K562 (cell line): ENCODE data around the gene ID2. TPM values are rescaled to one million over a fixed set of nuclear protein-coding genes. Genes with fewer than 3 reads are reported as not detected.

Experiments used
- ATAC-seq: fragments of 200-7000 bp; cut with Tn5 transposase; 3 replicates; pipeline ENCODE4 v1.9.1; 2020; ENCODE audit warnings: moderate library complexity
- BruUV-seq: library from RNA; stranded (reverse); fragments of 400-500 nt; replicated peaks from 2 replicates; lab custom pipeline; 2021; lab: Mats Ljungman, UMichigan
- CTCF ChIA-PET: fragments of 300-600 bp; formaldehyde crosslinking; extraction: SDS; loops from one replicate; lab custom pipeline; 2021; ENCODE audit warnings: low intra/inter-chr PET ratio; lab: Yijun Ruan, JAX
- POLR2A ChIA-PET: fragments of 300-600, 350-650 bp; sonication (Branson Sonifier 250); formaldehyde crosslinking; extraction: SDS; loops from one replicate; lab custom pipeline; 2021; ENCODE audit warnings: antibody characterized with exemption, inconsistent platforms; lab: Yijun Ruan, JAX
- DNase-seq, 4 experiments: peaks; one replicate each; pipeline versions ENCODE4 v3.0.0 to v3.0.0-alpha.2; 2011 to 2018; ENCODE audit warnings: low spot score in 3 of 4, mixed read lengths in 3 of 4; ENCODE audit errors: extremely low read depth in 1 of 4
- FAIRE-seq: peaks from 2 replicates; lab custom pipeline; 2011; peaks lifted over from hg19 to GRCh38; lab: Jason Lieb, UNC
- H2AFZ ChIP-seq: 2 replicates; pipeline ENCODE4 v1.6.0; 2011; ENCODE audit warnings: low read depth, low read length, control low read depth, inconsistent platforms
- H3K27ac ChIP-seq: fragments of 200-600 bp; 3 replicates; pipeline ENCODE4 v1.8.0; 2011; ENCODE audit warnings: low read depth, mild to moderate bottlenecking, control low read depth, inconsistent platforms, low read length, moderate library complexity, mixed read lengths; ENCODE audit errors: extremely low read depth
- H3K27me3 ChIP-seq, 2 experiments: fragments of 300-600 bp in 1 of 2; 2 replicates in 1 of 2; 3 replicates in 1 of 2; pipeline versions ENCODE4 v1.6.0 to v1.8.0; 2011; ENCODE audit warnings: inconsistent platforms in 2 of 2, low read length in 2 of 2, mild to moderate bottlenecking in 1 of 2, mixed read lengths in 1 of 2, moderate library complexity in 1 of 2; ENCODE audit not compliant: control insufficient read depth in 2 of 2, insufficient read depth in 2 of 2
- H3K36me3 ChIP-seq: fragments of 300-600 bp; 3 replicates; pipeline ENCODE4 v1.8.0; 2011; ENCODE audit warnings: mild to moderate bottlenecking, low read length, inconsistent platforms; ENCODE audit not compliant: control insufficient read depth, insufficient read depth
- H3K4me1 ChIP-seq, 2 experiments: fragments of 200-600 bp in 1 of 2; replicated peaks in 1 of 2; 2 replicates in 1 of 2; 3 replicates in 1 of 2; pipeline versions ENCODE4 v1.5.1 to v1.8.0; 2011; ENCODE audit warnings: inconsistent platforms in 2 of 2, low read length in 2 of 2, mild to moderate bottlenecking in 1 of 2, mixed read lengths in 1 of 2, moderate library complexity in 1 of 2; ENCODE audit not compliant: control insufficient read depth in 2 of 2, insufficient read depth in 2 of 2
- H3K4me2 ChIP-seq: 2 replicates; pipeline ENCODE4 v1.6.1; 2011; ENCODE audit warnings: low read length, control low read depth, inconsistent platforms, mixed read lengths; ENCODE audit not compliant: insufficient read depth
- H3K4me3 ChIP-seq: fragments of 200-600 bp; sonication (generic), shearing (Covaris generic); 2 replicates; pipeline ENCODE4 v1.5.1; 2016; ENCODE audit warnings: control low read depth, inconsistent platforms
- H3K79me2 ChIP-seq: fragments of 200-600 bp; 3 replicates; pipeline ENCODE4 v1.8.0; 2011; ENCODE audit warnings: low read length, inconsistent platforms; ENCODE audit not compliant: control insufficient read depth, insufficient read depth
- H3K9ac ChIP-seq, 2 experiments: 2 replicates each; pipeline versions ENCODE4 v1.6.0 to v1.6.1; 2011; ENCODE audit warnings: low read depth in 2 of 2, low read length in 2 of 2, control low read depth in 1 of 2, inconsistent platforms in 1 of 2, mild to moderate bottlenecking in 1 of 2, mixed read lengths in 1 of 2; ENCODE audit not compliant: insufficient read depth in 1 of 2
- H3K9me1 ChIP-seq: one replicate; pipeline ENCODE4 v1.6.0; 2011; ENCODE audit warnings: inconsistent platforms, mild to moderate bottlenecking, low read length, moderate library complexity; ENCODE audit not compliant: control insufficient read depth, insufficient read depth
- H3K9me3 ChIP-seq: replicated peaks from 2 replicates; pipeline ENCODE4 v1.5.1; 2011; ENCODE audit warnings: low read depth, low read length, inconsistent platforms; ENCODE audit not compliant: control insufficient read depth, insufficient read depth
- H4K20me1 ChIP-seq: replicated peaks from 2 replicates; pipeline ENCODE4 v1.6.1; 2011; ENCODE audit warnings: low read length, inconsistent platforms, mixed read lengths; ENCODE audit not compliant: control insufficient read depth, insufficient read depth
- FIP1L1 ChIP-seq: fragments of 200-400 bp; formaldehyde crosslinking; IDR thresholded peaks from 2 replicates; pipeline ENCODE4 v1.6.1; 2018; ENCODE audit warnings: mild to moderate bottlenecking, low read depth, low read length; ENCODE audit not compliant: poor library complexity, severe bottlenecking
- NELFE ChIP-seq: IDR thresholded peaks from 2 replicates; pipeline ENCODE4 v1.6.1; 2011; ENCODE audit warnings: mild to moderate bottlenecking; ENCODE audit not compliant: insufficient read depth, insufficient read length
- ZC3H4 ChIP-seq: sonication (generic); formaldehyde crosslinking; IDR thresholded peaks from 2 replicates; pipeline ENCODE4 v1.9.0; 2021; ENCODE audit warnings: missing genetic modification reagents, borderline replicate concordance
- ZNF165 ChIP-seq: fragments of 250-450 bp; sonication (Bioruptor Pico); IDR thresholded peaks from 2 replicates; pipeline ENCODE4 v1.4.0; 2020; ENCODE audit warnings: borderline replicate concordance
- ZNF197 ChIP-seq: fragments of 200-800 bp; sonication (Bioruptor generic); IDR thresholded peaks from 2 replicates; pipeline ENCODE4 v1.6.1; 2016; ENCODE audit warnings: low read depth, missing genetic modification characterization, missing compliant biosample characterization
- ZNF507 ChIP-seq: conservative IDR thresholded peaks from 2 replicates; pipeline ENCODE4 v1.6.1; 2017; ENCODE audit warnings: missing genetic modification characterization, missing compliant biosample characterization
- WGBS: fragments of 100-300 bp; shearing (Covaris generic); methylation state at CpG from one replicate; pipeline ENCODE4 v1.1.6; 2016; ENCODE audit warnings: low coverage, mixed read lengths; ENCODE audit not compliant: insufficient coverage; ENCODE audit errors: missing lambda C conversion rate; 5-methylcytosine and 5-hydroxymethylcytosine counted together
- in situ Hi-C: fragments of 300-500 bp; cut with MboI; formaldehyde crosslinking; loops from 4 replicates; pipeline ENCODE4 v1.15.0; 2018; ENCODE audit warnings: inconsistent platforms, mixed read lengths
- intact Hi-C: fragments of 100-400 bp; cut with micrococcal nuclease; formaldehyde crosslinking; loops from 2 replicates; pipeline ENCODE4 v1.14.2; 2022
- polyA plus RNA-seq, 8 experiments: library from polyadenylated mRNA; depleted of rRNA in 4 of 8; stranded (reverse) in 5 of 8; unstranded in 3 of 8; fragments of >200 nt; fragmentation: Nextera tagmentation in 2 of 8; fragmentation: Illumina TruSeq in 1 of 8; extraction: Ambion mirVana in 2 of 8; extraction: Trizol in 1 of 8; gene quantifications; 2 replicates each; pipeline versions ENCODE4 v1.2.1 to v1.2.3, GENCODE V29; 2011 to 2014; ENCODE audit warnings: inconsistent platforms in 1 of 8, missing spikeins in 1 of 8
- total RNA-seq, 7 experiments: library from RNA; depleted of rRNA in 6 of 7; stranded (reverse); fragments of >200 nt in 6 of 7; fragmentation: Illumina TruSeq in 2 of 7; extraction: Trizol in 2 of 7; gene quantifications; 2 replicates each; pipeline versions ENCODE4 v1.2.1 to v1.2.3, GENCODE V29; 2011 to 2021; ENCODE audit warnings: low replicate concordance in 1 of 7
- TF ChIP-seq, protein P1 (sequence below): fragments of 450-650 bp; IDR thresholded peaks from 2 replicates; pipeline ENCODE4 v1.6.1; 2016; ENCODE audit warnings: mild to moderate bottlenecking
- TF ChIP-seq, protein P2 (sequence below): sonication (generic); formaldehyde crosslinking; IDR thresholded peaks from 2 replicates; pipeline ENCODE4 v1.8.0; 2022; ENCODE audit warnings: mild to moderate bottlenecking, missing genetic modification reagents
- TF ChIP-seq, protein P3 (sequence below): fragments of 450-650 bp; IDR thresholded peaks from 2 replicates; pipeline ENCODE4 v1.6.1; 2016

Gene ID2
- total and polyA plus RNA-seq, 9 of the 15 experiments (the other 6 are each of a cell fraction or from before 2014, with no cell fraction given), result 8.0 to 35.7 (median 16.6) TPM

DNA sequence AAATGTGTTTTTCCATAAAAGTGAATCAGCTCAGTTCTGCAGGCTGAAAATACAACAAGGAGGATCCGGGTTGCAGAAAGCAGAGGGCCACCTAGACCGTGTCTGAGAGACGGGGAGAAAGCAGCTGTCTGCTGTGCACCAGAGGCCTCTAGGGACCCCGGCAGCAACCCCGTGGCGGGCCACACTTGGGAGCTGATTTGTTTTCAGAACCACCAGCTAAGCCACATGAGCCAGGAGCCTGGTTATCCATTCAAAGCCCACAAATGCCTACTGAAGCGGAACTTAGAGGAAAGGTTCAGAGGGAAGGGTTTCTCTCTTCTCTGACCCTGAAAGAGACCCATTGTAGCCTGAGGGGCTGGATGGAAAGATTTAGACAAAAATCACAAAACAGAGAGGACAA lies 28.4 kb upstream of the ID2 start:
- Histone ChIP-seq H3K27me3 (peaks cover 0 to 16% of the 10 kb centered on the region in 2 experiments; a peak in 2 of 5 replicates), H3K4me1 (peaks cover 8 to 10% of the 10 kb centered on the region in 2 experiments; a peak in 4 of 5 replicates), H3K9ac (no peak overlapping the region), H4K20me1 (no peaks in the 10 kb centered on the region), H3K27ac (no peak overlapping the region), H2AFZ (no peak overlapping the region), H3K9me1 (no peaks in the 10 kb centered on the region), H3K4me3 (no peak overlapping the region), H3K9me3 (no peaks in the 10 kb centered on the region), H3K4me2 (no peak overlapping the region), H3K79me2 (no peaks in the 10 kb centered on the region), H3K36me3 (no peaks in the 10 kb centered on the region)
- no TSS peak for BruUV-seq
- WGBS, result 20% methylated on average over 7 of the region's 7 CpGs
- TF ChIP-seq FIP1L1 (no peak), ZNF165 (CRISPR knock-in tag) (no peak), NELFE (no peak), ZNF197 (CRISPR knock-in tag) (no peak), ZC3H4 (CRISPR knock-in tag) (no peak), ZNF507 (tag) (no peak)
- TF ChIP-seq, protein P1, sequence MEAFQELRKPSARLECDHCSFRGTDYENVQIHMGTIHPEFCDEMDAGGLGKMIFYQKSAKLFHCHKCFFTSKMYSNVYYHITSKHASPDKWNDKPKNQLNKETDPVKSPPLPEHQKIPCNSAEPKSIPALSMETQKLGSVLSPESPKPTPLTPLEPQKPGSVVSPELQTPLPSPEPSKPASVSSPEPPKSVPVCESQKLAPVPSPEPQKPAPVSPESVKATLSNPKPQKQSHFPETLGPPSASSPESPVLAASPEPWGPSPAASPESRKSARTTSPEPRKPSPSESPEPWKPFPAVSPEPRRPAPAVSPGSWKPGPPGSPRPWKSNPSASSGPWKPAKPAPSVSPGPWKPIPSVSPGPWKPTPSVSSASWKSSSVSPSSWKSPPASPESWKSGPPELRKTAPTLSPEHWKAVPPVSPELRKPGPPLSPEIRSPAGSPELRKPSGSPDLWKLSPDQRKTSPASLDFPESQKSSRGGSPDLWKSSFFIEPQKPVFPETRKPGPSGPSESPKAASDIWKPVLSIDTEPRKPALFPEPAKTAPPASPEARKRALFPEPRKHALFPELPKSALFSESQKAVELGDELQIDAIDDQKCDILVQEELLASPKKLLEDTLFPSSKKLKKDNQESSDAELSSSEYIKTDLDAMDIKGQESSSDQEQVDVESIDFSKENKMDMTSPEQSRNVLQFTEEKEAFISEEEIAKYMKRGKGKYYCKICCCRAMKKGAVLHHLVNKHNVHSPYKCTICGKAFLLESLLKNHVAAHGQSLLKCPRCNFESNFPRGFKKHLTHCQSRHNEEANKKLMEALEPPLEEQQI, result no peak
- TF ChIP-seq, protein P2, sequence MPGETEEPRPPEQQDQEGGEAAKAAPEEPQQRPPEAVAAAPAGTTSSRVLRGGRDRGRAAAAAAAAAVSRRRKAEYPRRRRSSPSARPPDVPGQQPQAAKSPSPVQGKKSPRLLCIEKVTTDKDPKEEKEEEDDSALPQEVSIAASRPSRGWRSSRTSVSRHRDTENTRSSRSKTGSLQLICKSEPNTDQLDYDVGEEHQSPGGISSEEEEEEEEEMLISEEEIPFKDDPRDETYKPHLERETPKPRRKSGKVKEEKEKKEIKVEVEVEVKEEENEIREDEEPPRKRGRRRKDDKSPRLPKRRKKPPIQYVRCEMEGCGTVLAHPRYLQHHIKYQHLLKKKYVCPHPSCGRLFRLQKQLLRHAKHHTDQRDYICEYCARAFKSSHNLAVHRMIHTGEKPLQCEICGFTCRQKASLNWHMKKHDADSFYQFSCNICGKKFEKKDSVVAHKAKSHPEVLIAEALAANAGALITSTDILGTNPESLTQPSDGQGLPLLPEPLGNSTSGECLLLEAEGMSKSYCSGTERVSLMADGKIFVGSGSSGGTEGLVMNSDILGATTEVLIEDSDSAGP (CRISPR knock-in tag), result no peak
- TF ChIP-seq, protein P3, sequence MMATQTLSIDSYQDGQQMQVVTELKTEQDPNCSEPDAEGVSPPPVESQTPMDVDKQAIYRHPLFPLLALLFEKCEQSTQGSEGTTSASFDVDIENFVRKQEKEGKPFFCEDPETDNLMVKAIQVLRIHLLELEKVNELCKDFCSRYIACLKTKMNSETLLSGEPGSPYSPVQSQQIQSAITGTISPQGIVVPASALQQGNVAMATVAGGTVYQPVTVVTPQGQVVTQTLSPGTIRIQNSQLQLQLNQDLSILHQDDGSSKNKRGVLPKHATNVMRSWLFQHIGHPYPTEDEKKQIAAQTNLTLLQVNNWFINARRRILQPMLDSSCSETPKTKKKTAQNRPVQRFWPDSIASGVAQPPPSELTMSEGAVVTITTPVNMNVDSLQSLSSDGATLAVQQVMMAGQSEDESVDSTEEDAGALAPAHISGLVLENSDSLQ, result no peak
- ATAC-seq (peak; percentile 41; the same call in 2 of the 3 replicates), FAIRE-seq (no peak), DNase-seq (no peak)
- intact Hi-C loops, result no loop called here
- ChIA-PET POLR2A (interaction anchor here (0.8 to 0.9 kb wide), 2 partner anchors 11 to 31 kb away, joined by 3 to 5 read pairs; no protein-coding TSS in a partner anchor), CTCF (no interaction called here)
- in situ Hi-C loops, result no loop called here
